ENCODE measurements around the gene NDUFA12.
"Not testable (repeated sequence)": the region's sequence is repeated elsewhere in the genome, so short reads cannot be mapped to it uniquely, and the experiment has no call there.

The NDUFA12 gene

DNA sequence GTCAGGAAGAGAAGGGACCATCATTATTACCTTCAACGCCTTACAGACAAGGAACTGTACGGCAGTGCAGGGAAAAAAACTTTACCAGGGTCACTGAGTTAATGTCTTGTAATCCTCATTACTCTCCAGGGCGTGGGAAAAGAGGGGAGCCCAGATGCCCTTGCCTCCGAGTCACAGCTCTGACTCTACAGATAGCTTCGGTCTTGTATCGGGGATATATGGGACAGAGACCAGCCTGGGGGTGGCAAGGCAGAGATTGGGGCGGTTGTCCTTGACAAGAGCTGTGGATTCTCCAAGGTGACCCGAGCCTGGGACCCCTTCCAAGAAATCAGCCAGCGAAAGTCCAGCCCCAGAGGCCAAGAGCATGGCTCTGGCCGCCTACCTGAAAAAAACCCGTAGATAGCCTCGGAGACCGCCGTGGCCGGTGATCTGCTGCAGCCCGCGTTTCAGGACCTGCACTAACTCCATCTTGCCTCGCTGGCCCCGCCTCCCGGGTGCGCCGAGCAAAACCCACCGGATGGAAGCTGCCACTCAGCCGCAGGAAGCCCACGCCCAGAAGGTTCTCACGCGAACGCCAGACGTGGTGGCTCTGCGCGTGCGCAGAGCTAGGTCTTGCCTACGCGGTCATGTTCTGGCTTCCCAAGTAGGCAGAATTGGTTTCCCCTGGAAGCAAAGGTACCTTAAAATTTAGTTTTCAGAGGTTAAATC is at the start of gene NDUFA12:
TSS of gene NDUFA12 (minus strand) at position 485 of the 708 bp plus-strand sequence. CDS start at position 468, 17 bp downstream.
- DNase-seq (ENCODE audit: low read depth), result peak; percentile 90

DNA sequence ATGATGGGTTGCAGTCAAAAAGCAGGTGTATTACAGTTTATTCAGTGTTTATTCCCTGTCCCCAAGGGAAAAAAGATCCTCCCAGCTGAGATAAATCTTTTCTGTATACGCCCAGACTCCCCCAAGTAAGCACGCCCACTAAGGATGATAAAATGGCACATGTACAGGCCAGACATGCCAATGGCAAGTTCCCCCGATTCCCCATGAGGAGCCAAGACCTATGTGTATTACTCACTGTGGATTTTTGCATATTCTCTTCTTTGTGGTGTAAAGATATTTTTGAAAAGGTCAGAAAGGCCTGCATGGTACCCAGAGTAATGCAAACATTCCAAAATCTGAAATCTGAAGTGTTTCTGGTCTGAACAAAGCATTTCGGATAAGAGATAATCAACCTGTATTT is 47.7 kb upstream of the NDUFA12 start:
- DNase-seq (ENCODE audit: low read depth), result no peak

DNA sequence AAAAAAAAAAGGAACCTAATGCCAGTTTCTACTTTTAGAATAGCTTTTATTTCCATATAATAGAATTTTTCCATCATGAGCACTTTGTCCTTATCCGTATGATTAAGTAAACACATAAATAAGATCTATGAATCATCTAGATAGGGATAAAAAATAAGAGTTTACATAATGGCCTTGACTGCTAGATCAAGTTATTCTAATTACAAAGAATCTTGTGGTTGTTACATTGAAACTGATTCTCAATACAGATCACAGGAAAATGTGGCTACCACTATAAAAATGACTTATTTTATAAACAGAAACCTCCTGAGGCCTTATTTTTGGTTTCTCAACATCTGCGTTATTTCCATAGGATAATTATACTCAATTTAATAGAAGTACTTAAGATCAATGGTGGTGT is 34.4 kb upstream of the NDUFA12 start:
- no peak for DNase-seq (ENCODE audit: low read depth)

GRCh38 chr12:95034750-95035149 is 31.3 kb upstream of the NDUFA12 start:
- no peak for DNase-seq (ENCODE audit: low read depth)

DNA sequence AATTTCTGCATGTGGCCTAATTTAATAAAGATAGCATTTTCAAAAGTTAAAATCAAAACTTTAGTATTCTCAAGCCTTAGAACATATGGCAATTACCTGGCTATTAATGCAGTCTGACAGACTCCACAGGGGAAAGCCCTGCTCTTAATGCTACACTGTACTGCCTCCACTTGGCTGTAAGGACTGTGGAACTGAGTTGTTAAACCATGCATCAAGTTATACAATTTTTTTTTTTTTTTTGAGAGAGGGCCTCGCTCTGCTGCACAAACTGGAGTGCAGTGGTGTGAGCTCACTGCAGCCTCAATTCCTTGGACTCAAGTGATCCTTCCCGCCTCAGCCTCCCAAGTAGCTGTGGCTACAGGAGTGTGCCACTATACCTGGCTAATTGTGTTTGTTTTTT is 19.0 kb upstream of the NDUFA12 start:
- no peak for DNase-seq (ENCODE audit: low read depth)

DNA sequence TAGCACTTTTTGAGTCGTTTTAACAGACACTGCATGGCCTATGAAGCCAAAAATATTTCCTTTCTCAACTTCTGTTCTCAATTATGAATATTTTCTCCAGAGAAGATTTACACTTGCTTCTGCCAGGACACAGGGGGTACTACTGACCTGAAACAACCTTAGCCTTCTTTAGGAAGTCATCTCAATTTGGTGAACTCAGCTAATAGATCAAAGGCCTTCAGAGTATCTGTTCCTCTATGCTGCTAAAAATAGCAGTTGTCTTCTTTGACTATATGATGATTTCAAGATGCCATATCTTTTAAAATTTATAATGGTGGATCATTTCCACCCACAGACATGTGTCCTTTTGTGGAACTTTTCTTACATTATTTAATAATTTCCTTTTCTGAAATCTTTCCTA is 14.0 kb upstream of the NDUFA12 start:
- no peak for DNase-seq (ENCODE audit: low read depth)

- no peak for DNase-seq (ENCODE audit: low read depth)
Measured at GRCh38 chr12:95016120-95016519, 12.6 kb upstream of the NDUFA12 start.

- no peak for DNase-seq (ENCODE audit: low read depth)
Measured at GRCh38 chr12:95014554-95014953, 11.1 kb upstream of the NDUFA12 start.

GRCh38 chr12:95006206-95006605 is 2.7 kb upstream of the NDUFA12 start:
- DNase-seq (ENCODE audit: low read depth), result no peak

DNA sequence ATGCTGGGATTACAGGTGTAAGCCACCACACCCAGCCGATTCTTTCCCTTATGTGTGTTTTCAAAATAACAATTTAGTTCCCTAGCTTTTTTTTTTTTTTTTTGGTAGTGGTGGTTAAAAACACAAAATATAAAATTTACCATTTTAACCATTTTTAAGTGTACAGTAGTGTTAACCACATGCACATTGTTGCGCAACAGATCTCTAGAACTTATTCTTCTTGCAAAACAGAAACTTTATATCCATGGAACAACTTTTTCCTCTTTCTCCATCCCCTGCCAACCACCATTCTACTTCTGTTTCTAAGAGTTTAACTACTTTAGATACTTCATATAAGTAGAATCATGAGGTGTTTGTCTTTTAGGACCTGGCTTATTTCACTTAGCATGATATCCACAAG is 1.1 kb upstream of the NDUFA12 start:
- DNase-seq (ENCODE audit: low read depth), result no peak

- no peak for DNase-seq (ENCODE audit: low read depth)
Measured at GRCh38 chr12:95003921-95004272, 400 bp upstream of the NDUFA12 start.

DNA sequence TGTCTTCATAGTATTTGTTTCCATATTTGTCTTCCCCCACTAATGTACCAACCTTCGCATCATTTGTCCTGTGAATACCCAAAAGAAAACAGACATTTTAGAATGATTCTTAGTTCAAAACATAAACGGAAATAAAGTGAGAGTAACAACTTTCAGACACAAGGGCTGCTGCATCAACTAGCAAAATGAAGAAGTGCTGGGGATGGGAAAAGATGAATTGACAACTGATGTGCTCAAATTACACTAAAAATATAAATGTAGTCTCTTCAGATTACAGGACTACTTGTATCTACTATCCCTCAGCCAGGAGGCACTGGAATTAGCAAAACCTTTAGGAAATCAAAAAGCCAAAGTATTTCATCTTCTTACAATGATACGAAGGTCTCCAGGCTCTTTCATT is 743 bp downstream of the NDUFA12 start:
- no peak for DNase-seq (ENCODE audit: low read depth)

DNA sequence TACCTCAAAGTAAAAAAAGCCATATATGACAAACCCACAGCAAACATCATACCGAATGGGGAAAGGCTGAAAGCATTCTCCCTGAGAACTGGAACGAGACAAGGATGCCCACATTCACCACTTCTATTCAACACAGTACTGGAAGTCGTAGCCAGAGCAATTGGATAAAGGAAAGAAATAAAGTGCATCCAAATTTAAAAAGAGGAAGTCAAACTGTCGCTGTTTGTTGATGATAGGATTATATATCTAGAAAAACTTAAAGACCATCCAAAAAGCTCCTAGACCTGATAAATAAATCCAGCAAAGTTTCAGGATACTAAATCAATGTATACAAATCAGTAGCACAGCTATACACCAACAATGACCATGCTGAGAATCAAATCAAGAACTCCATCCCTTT is 5.2 kb downstream of the NDUFA12 start:
- no peak for DNase-seq (ENCODE audit: low read depth)

- DNase-seq (ENCODE audit: low read depth), result no peak
Measured at GRCh38 chr12:94997726-94998125, 5.8 kb downstream of the NDUFA12 start.

DNA sequence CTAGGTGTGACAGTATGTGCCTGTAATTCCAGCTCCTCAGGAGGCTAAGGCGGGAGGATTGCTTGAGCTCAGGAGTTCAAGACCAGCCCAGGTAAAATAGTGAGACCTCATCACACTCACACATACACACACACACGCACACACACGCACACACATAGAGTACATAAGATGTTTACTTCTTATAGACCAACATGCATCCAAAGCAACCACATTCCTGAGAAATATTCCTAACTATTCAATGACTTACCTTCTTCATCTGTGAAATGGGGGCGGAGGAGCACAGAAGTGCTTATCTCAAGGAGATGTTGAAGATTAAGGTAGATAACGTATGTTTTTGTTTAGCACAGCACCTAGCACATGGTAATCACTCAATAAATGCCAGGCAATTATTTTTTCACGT is 6.4 kb downstream of the NDUFA12 start:
- DNase-seq (ENCODE audit: low read depth), result no peak

GRCh38 chr12:94994312-94994711 is 9.2 kb downstream of the NDUFA12 start:
- no peak for DNase-seq (ENCODE audit: low read depth)

DNA sequence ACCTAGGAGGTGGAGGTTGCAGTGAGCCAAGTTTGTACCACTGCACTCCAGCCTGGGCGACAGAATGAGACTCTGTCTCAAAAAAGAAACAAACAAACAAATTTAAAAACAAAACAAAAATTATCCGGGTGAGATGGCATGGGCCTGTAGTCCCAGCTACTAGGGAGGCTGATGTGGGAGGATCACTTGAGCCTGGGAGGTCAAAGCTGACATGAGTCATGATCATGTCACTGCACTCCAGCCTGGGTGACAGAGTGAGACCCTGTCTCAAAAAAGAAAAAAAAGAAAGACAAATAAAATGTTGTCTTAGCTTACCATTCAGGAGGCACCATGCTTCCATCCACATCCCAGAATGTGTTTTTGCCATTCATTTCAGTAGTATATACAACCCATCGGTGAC is 9.6 kb downstream of the NDUFA12 start:
- DNase-seq (ENCODE audit: low read depth), result not testable (repeated sequence)

DNA sequence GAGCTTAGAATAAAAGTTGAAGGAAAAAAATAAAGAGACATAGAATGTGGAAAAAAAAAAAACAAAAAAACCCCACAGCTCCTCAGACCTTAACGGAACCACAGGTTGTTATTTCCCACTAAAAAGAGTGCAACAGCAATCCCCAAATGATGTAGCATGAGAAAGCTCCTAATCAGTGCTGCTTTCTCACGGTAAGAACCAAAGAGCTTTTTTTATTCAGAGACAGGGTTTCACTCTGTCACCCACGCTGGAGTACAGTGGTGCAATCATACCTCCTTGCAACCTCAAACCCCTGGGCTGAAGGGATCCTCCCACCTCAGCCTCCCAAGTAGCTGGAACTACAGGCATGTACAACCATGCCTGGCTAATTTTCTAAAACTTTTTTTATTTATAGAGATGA is 13.3 kb downstream of the NDUFA12 start:
- DNase-seq (ENCODE audit: low read depth), result no peak

GRCh38 chr12:94988471-94988870 is 15.0 kb downstream of the NDUFA12 start:
- no peak for DNase-seq (ENCODE audit: low read depth)

DNA sequence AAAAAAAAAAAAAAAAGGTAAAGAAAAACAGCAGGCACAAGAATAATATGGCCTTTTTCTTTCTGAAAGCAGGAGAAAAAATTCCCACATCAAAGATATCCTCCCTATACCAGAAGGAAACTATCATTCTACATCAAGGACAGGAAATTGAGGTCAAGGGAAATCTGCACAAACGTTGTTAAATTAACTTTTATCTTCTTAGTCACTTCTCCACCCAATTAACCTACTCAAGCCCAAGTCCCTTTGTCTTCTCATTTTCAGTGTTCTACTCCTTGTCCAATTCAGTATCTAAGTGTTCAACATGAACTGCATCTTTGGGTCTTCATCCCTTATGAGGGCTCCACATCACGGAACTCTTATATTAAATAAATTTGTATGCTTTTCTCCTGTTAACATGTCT is 15.7 kb downstream of the NDUFA12 start:
- no peak for DNase-seq (ENCODE audit: low read depth)

DNA sequence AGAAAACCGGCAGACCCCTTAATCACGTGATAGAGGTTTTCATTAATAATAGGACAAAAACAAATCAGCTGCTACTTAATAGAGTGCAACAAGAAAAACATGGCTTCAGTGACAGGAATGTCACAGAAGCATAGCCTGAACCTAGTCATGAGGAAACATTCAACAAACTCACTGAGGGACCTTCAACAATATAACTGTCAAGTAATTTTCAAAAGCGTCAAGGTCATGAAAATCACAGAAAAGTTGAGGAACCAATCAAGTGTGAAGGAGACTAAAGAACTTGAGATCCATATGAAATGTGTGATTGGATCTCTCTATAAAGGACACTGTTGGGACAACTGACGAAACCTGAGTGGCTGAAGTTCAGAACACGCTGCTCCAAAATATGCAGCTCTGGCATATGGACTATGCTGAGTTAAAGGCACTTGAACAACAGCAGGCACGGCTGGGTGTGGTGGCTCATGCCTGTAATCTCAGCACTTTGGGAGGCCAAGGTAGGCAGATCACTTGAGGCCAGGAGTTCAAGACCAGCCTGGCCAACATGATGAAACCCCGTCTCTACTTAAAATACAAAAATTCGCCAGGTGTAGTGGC is 16.3 kb downstream of the NDUFA12 start:
- DNase-seq (ENCODE audit: low read depth), result no peak

DNA sequence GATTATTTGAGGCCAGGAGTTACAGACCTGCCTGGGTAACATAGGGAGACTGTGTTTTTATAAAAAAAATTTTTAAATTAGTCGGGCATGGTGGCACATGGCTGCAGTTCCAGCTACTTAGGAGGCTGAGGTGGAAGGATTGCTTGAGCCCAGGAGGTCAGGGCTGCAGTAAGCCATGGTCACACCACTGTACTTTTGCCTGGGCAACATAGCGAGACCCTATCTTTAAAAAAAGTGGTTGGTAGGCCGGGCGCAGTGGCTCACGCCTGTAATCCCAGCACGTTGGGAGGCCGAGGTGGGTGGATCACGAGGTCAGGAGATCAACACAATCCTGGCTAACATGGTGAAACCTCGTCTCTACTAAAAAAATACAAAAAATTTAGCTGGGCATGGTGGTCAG is 18.4 kb downstream of the NDUFA12 start:
- DNase-seq (ENCODE audit: low read depth), result not testable (repeated sequence)

DNA sequence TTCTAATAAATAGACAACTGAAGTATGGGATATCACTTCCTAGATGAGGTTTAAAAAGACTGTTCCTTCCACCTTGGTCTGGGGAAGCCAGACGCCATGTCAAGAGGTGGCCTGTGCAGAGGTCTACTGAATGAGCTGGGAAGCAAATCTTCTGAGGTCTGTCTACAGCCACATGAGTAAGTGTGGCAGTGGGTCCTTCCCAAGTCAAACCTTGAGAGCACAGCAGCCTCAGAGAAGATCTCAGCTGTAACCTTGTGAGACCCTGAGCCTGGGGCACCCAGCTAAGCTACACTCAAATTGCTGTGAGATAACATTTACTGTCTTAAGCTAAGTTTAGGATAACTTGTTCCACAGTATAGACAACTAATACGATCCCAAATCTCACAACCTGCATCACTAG is 20.2 kb downstream of the NDUFA12 start:
- no peak for DNase-seq (ENCODE audit: low read depth)

DNA sequence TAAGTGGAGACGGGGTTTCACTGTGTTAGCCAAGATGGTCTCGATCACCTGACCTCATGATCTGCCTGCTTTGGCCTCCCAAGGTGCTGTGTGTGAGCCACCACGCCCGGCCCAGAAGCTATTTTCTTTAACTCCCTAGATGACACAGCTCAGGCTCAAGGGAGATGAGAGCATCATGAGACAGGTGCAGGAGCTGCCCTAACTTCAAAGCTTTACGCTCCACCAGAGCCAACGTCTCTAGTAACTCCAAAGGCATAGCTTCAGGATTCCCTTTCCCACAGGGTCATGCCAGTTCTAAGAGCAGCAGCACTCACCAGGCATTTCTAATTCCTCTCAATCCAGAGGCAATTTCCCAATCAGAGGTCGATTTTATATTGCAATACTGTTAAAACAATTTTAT is 21.0 kb downstream of the NDUFA12 start:
- no peak for DNase-seq (ENCODE audit: low read depth)

Data from stimulated activated CD8-positive, alpha-beta memory T cell treated with anti-CD3 and anti-CD28 coated beads, Interleukin-12 subunit alpha, Interleukin-12 subunit beta, amount 100 ng/mL, for 1 hour (primary cell).